HEK293 (cell line): ENCODE results near the gene OR56A1.

ENCODE experiments used
- CTCF ChIA-PET: fragments of 350-600 bp; formaldehyde crosslinking; extraction: SDS; loops from one replicate; lab custom pipeline; 2021; ENCODE audit warnings: antibody characterized with exemption; lab: Yijun Ruan, JAX
- POLR2A ChIA-PET: fragments of 300-600 bp; formaldehyde crosslinking; extraction: SDS; loops from one replicate; lab custom pipeline; 2020; ENCODE audit warnings: antibody characterized with exemption, inconsistent platforms; lab: Yijun Ruan, JAX
- H3K27ac ChIP-seq: fragments of 200-500 bp; sonication (Bioruptor generic); 2 replicates; pipeline ENCODE4 v1.5.1; 2014; ENCODE audit warnings: low read depth, low read length, control low read depth, inconsistent platforms; ENCODE audit errors: extremely low read depth
- H3K36me3 ChIP-seq, 2 experiments: fragments of 200-500 bp in 1 of 2; sonication (Bioruptor generic) in 1 of 2; 1 replicate in 1 of 2; 2 replicates in 1 of 2; pipeline ENCODE4 v1.5.1; 2014 to 2017; ENCODE audit warnings: inconsistent platforms in 2 of 2, low read length in 2 of 2; ENCODE audit not compliant: control insufficient read depth in 2 of 2, insufficient read depth in 1 of 2
- H3K4me1 ChIP-seq: fragments of 200-500 bp; sonication (Bioruptor generic); 2 replicates; pipeline ENCODE4 v1.5.1; 2014; ENCODE audit warnings: mild to moderate bottlenecking, low read length, inconsistent platforms; ENCODE audit not compliant: control insufficient read depth, insufficient read depth
- H3K4me3 ChIP-seq: 2 replicates; pipeline ENCODE4 v1.5.1; 2011; ENCODE audit warnings: low read depth, mild to moderate bottlenecking, control low read depth, low read length, moderate library complexity
- H3K9me3 ChIP-seq: fragments of 200-500 bp; sonication (Bioruptor generic); 2 replicates; pipeline ENCODE4 v1.5.1; 2014; ENCODE audit warnings: low read depth, low read length, inconsistent platforms; ENCODE audit not compliant: control insufficient read depth, insufficient read depth
- BCL6B ChIP-seq: fragments of 450-650 bp; formaldehyde crosslinking; IDR thresholded peaks from 2 replicates; pipeline ENCODE4 v1.5.1; 2017; ENCODE audit warnings: missing biosample characterization, missing genetic modification characterization
- EGR2 ChIP-seq: fragments of 450-650 bp; formaldehyde crosslinking; IDR thresholded peaks from 2 replicates; pipeline ENCODE4 v1.5.1; 2016; ENCODE audit warnings: low read depth, missing biosample characterization, missing genetic modification characterization
- PRDM4 ChIP-seq: fragments of 450-650 bp; formaldehyde crosslinking; IDR thresholded peaks from 2 replicates; pipeline ENCODE4 v1.5.1; 2017; ENCODE audit warnings: missing biosample characterization, missing genetic modification characterization
- SCRT1 ChIP-seq: fragments of 450-650 bp; formaldehyde crosslinking; IDR thresholded peaks from 2 replicates; pipeline ENCODE4 v1.5.1; 2016; ENCODE audit warnings: missing biosample characterization, missing genetic modification characterization, borderline replicate concordance
- ZBTB11 ChIP-seq: fragments of 450-650 bp; formaldehyde crosslinking; conservative IDR thresholded peaks from 2 replicates; pipeline ENCODE4 v1.5.1; 2016; ENCODE audit warnings: low read depth, missing biosample characterization, missing genetic modification characterization
- ZBTB44 ChIP-seq: fragments of 450-650 bp; IDR thresholded peaks from 2 replicates; pipeline ENCODE4 v1.5.1; 2018; ENCODE audit warnings: missing biosample characterization, mild to moderate bottlenecking, missing genetic modification characterization
- ZNF18 ChIP-seq: fragments of 450-650 bp; formaldehyde crosslinking; IDR thresholded peaks from 2 replicates; pipeline ENCODE4 v1.5.1; 2016; ENCODE audit warnings: missing biosample characterization, missing genetic modification characterization
- ZNF2 ChIP-seq: fragments of 450-650 bp; formaldehyde crosslinking; IDR thresholded peaks from 2 replicates; pipeline ENCODE4 v1.5.1; 2016; ENCODE audit warnings: missing biosample characterization, missing genetic modification characterization
- ZNF26 ChIP-seq: fragments of 450-650 bp; formaldehyde crosslinking; IDR thresholded peaks from 2 replicates; pipeline ENCODE4 v1.5.1; 2016; ENCODE audit warnings: missing biosample characterization, missing genetic modification characterization
- ZNF311 ChIP-seq: fragments of 450-650 bp; formaldehyde crosslinking; IDR thresholded peaks from 2 replicates; pipeline ENCODE4 v1.5.1; 2017; ENCODE audit warnings: missing biosample characterization, missing genetic modification characterization, borderline replicate concordance
- ZNF324 ChIP-seq: fragments of 450-650 bp; formaldehyde crosslinking; IDR thresholded peaks from 2 replicates; pipeline ENCODE4 v1.5.1; 2016; ENCODE audit warnings: missing biosample characterization, missing genetic modification characterization
- ZNF341 ChIP-seq: fragments of 450-650 bp; formaldehyde crosslinking; IDR thresholded peaks from 2 replicates; pipeline ENCODE4; 2016; ENCODE audit warnings: low read depth, missing biosample characterization, missing genetic modification characterization
- ZNF37A ChIP-seq: fragments of 450-650 bp; IDR thresholded peaks from 2 replicates; pipeline ENCODE4 v1.5.1; 2018; ENCODE audit warnings: missing biosample characterization, missing genetic modification characterization
- ZNF501 ChIP-seq: fragments of 450-650 bp; formaldehyde crosslinking; IDR thresholded peaks from 2 replicates; pipeline ENCODE4 v1.5.1; 2016; ENCODE audit warnings: missing biosample characterization, missing genetic modification characterization
- ZNF654 ChIP-seq: fragments of 450-650 bp; formaldehyde crosslinking; IDR thresholded peaks from 2 replicates; pipeline ENCODE4 v1.5.1; 2016; ENCODE audit warnings: low read depth, missing biosample characterization, missing genetic modification characterization
- ZNF670 ChIP-seq: fragments of 450-650 bp; formaldehyde crosslinking; IDR thresholded peaks from 2 replicates; pipeline ENCODE4 v1.5.1; 2016; ENCODE audit warnings: missing biosample characterization, missing genetic modification characterization, low read depth
- ZSCAN16 ChIP-seq: fragments of 450-650 bp; formaldehyde crosslinking; IDR thresholded peaks from 2 replicates; pipeline ENCODE4 v1.5.1; 2016; ENCODE audit warnings: missing biosample characterization, missing genetic modification characterization

Gene OR56A1

GRCh38 chr11:6061475-6061874 is 30.9 kb upstream of the OR56A1 start:
- no peaks in the 10 kb centered on the region for H3K36me3 ChIP-seq
- ChIA-PET CTCF (interaction anchor here (0.6 kb wide), 1 partner anchor 8 kb away, joined by 3 read pairs; no protein-coding TSS in a partner anchor), POLR2A (no interaction called here)
- no peaks in the 10 kb centered on the region for H3K4me1 ChIP-seq
- H3K9me3 ChIP-seq, result no peaks in the 10 kb centered on the region
- no peak overlapping the region for H3K27ac ChIP-seq
- no peak overlapping the region for H3K4me3 ChIP-seq
- TF ChIP-seq SCRT1 (tag by site-specific recombination) (no peak), ZBTB11 (tag by site-specific recombination) (no peak), ZNF26 (tag by site-specific recombination) (no peak), ZSCAN16 (tag by site-specific recombination) (no peak), ZNF37A (no peak), ZNF311 (no peak), ZNF341 (tag by site-specific recombination) (no peak), ZNF18 (tag by site-specific recombination) (no peak), ZNF501 (tag by site-specific recombination) (no peak), BCL6B (tag by site-specific recombination) (no peak), ZBTB44 (tag by site-specific recombination) (no peak)

- ChIA-PET POLR2A (no interaction called here), CTCF (no interaction called here)
- H3K27ac ChIP-seq, result no peak overlapping the region
- no peak overlapping the region for H3K4me3 ChIP-seq
- no peaks in the 10 kb centered on the region for H3K36me3 ChIP-seq
- H3K9me3 ChIP-seq, result no peaks in the 10 kb centered on the region
- no peaks in the 10 kb centered on the region for H3K4me1 ChIP-seq
- TF ChIP-seq EGR2 (tag by site-specific recombination) (no peak), ZNF2 (tag by site-specific recombination) (no peak), ZNF670 (tag by site-specific recombination) (no peak), PRDM4 (tag by site-specific recombination) (no peak), ZNF324 (no peak), BCL6B (tag by site-specific recombination) (no peak), ZNF654 (tag by site-specific recombination) (no peak)
Observed at GRCh38 chr11:6057452-6057851, 26.9 kb upstream of the OR56A1 start.
